Measurements from ENCODE around the gene MUC13.

Gene MUC13

DNA sequence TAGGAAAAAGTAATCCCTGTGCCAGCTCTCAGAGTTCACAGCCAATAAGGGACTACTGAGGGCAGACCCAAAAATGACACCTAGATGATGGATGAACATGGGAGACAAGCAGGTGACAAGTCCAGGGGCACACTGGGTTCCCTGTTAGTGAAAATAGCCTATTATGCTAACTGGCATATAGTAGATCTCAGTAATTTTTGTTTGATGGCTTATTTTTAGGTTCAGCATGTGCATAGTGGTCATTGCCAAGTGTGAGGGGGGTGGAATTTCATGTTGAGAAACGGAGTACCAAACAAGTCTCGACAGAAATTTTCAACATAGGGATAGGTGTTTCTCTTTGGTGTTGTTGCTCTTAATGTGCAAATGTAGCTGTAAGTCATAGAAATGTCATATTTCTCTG is 41.0 kb downstream of the MUC13 start:
- Histone ChIP-seq H3K9ac (ENCODE audit: low read length) (no peak overlapping the region), H2BK120ac (ENCODE audit: low read depth, low read length) (no peak overlapping the region), H2AK5ac (ENCODE audit: low read length, severe bottlenecking) (no peak overlapping the region), H3K4me2 (ENCODE audit: low read length, poor library complexity, severe bottlenecking) (no peak overlapping the region), H3K79me1 (replicated peaks; ENCODE audit: low read length, poor library complexity, severe bottlenecking) (no peaks in the 10 kb centered on the region), H3K4me1 (ENCODE audit: control insufficient read depth, insufficient read depth, low read depth, low read length) (no peaks in the 10 kb centered on the region), H3K27ac (ENCODE audit: low read length, poor library complexity, severe bottlenecking) (no peak overlapping the region), H3K14ac (ENCODE audit: low read length in 2 of 2) (no peak overlapping the region), H2BK12ac (ENCODE audit: low read length in 2 of 2) (no peak overlapping the region), H3K27me3 (ENCODE audit: control insufficient read depth in 1 of 2, insufficient read depth in 1 of 2, low read length in 2 of 2) (no peaks in the 10 kb centered on the region), H4K8ac (ENCODE audit: low read length) (no peak overlapping the region), H3K36me3 (ENCODE audit: control insufficient read depth in 1 of 2, insufficient read depth in 2 of 2, low read depth in 1 of 2, low read length in 2 of 2) (no peaks in the 10 kb centered on the region), H3K4me3 (ENCODE audit: insufficient read depth in 1 of 2, low read depth in 1 of 2, low read length in 2 of 2) (no peak overlapping the region), H2BK5ac (ENCODE audit: low read depth, low read length, poor library complexity, severe bottlenecking) (no peak overlapping the region), H2BK15ac (ENCODE audit: low read depth, poor library complexity, severe bottlenecking) (no peak overlapping the region), H3K4ac (ENCODE audit: low read depth in 1 of 2, low read length in 2 of 2) (no peak overlapping the region), H4K91ac (ENCODE audit: low read length) (no peak overlapping the region), H3K9me3 (ENCODE audit: control insufficient read depth, low read length) (no peaks in the 10 kb centered on the region), H2AFZ (ENCODE audit: low read depth, low read length) (no peak overlapping the region), H3K18ac (ENCODE audit: low read depth in 1 of 2, low read length in 2 of 2) (no peak overlapping the region), H3K23ac (ENCODE audit: low read length in 2 of 2) (no peak overlapping the region)
- DNase-seq, result no peak
- 97% methylated on average over 2 of the region's 2 CpGs for WGBS

GRCh38 chr3:124890573-124891190 is 43.9 kb downstream of the MUC13 start:
- Histone ChIP-seq H2BK15ac (ENCODE audit: low read depth, poor library complexity, severe bottlenecking) (no peak overlapping the region), H3K9me3 (ENCODE audit: control insufficient read depth, low read length) (no peaks in the 10 kb centered on the region), H3K79me1 (replicated peaks; ENCODE audit: low read length, poor library complexity, severe bottlenecking) (no peaks in the 10 kb centered on the region), H2BK5ac (ENCODE audit: low read depth, low read length, poor library complexity, severe bottlenecking) (no peak overlapping the region), H3K27ac (ENCODE audit: low read length, poor library complexity, severe bottlenecking) (no peak overlapping the region), H3K4me2 (ENCODE audit: low read length, poor library complexity, severe bottlenecking) (no peak overlapping the region), H3K4ac (ENCODE audit: low read depth in 1 of 2, low read length in 2 of 2) (no peak overlapping the region), H3K36me3 (ENCODE audit: control insufficient read depth in 1 of 2, insufficient read depth in 2 of 2, low read depth in 1 of 2, low read length in 2 of 2) (no peaks in the 10 kb centered on the region), H3K4me3 (ENCODE audit: insufficient read depth in 1 of 2, low read depth in 1 of 2, low read length in 2 of 2) (no peak overlapping the region), H3K4me1 (ENCODE audit: control insufficient read depth, insufficient read depth, low read depth, low read length) (peaks cover 4% of the 10 kb centered on the region), H2BK120ac (ENCODE audit: low read depth, low read length) (no peak overlapping the region), H3K27me3 (ENCODE audit: control insufficient read depth in 1 of 2, insufficient read depth in 1 of 2, low read length in 2 of 2) (no peaks in the 10 kb centered on the region), H2AFZ (ENCODE audit: low read depth, low read length) (no peak overlapping the region), H3K23ac (ENCODE audit: low read length in 2 of 2) (no peak overlapping the region), H4K91ac (ENCODE audit: low read length) (no peak overlapping the region), H3K14ac (ENCODE audit: low read length in 2 of 2) (no peak overlapping the region), H4K8ac (ENCODE audit: low read length) (no peak overlapping the region), H3K9ac (ENCODE audit: low read length) (no peak overlapping the region), H2BK12ac (ENCODE audit: low read length in 2 of 2) (no peak overlapping the region), H3K18ac (ENCODE audit: low read depth in 1 of 2, low read length in 2 of 2) (no peak overlapping the region), H2AK5ac (ENCODE audit: low read length, severe bottlenecking) (no peak overlapping the region)
- WGBS, result 88% methylated on average over 3 of the region's 5 CpGs
- DNase-seq, result no peak

- H3K36me3 ChIP-seq (ENCODE audit: control insufficient read depth in 1 of 2, insufficient read depth in 2 of 2, low read depth in 1 of 2, low read length in 2 of 2), result peaks cover 0 to 1% of the 10 kb centered on the region in 2 experiments
- H3K4me1 ChIP-seq (ENCODE audit: control insufficient read depth, insufficient read depth, low read depth, low read length), result peaks cover 11% of the 10 kb centered on the region
- peak overlapping the region in 1 of 2 experiments; percentile 30 for H3K18ac ChIP-seq (ENCODE audit: low read depth in 1 of 2, low read length in 2 of 2)
- H2BK5ac ChIP-seq (ENCODE audit: low read depth, low read length, poor library complexity, severe bottlenecking), result no peak overlapping the region
- peak overlapping the region in 1 of 2 experiments; percentile 70 for H3K14ac ChIP-seq (ENCODE audit: low read length in 2 of 2)
- no peaks in the 10 kb centered on the region for H3K9me3 ChIP-seq (ENCODE audit: control insufficient read depth, low read length)
- DNase-seq, result no peak
- H2AFZ ChIP-seq (ENCODE audit: low read depth, low read length), result no peak overlapping the region
- peak overlapping the region; percentile 4 for H4K8ac ChIP-seq (ENCODE audit: low read length)
- no peak overlapping the region for H3K4me3 ChIP-seq (ENCODE audit: insufficient read depth in 1 of 2, low read depth in 1 of 2, low read length in 2 of 2)
- peak overlapping the region; percentile 49 to 50 for H3K4ac ChIP-seq (ENCODE audit: low read depth in 1 of 2, low read length in 2 of 2)
- H2BK12ac ChIP-seq (ENCODE audit: low read length in 2 of 2), result peak overlapping the region in 1 of 2 experiments; percentile 77
- no peak overlapping the region for H2BK15ac ChIP-seq (ENCODE audit: low read depth, poor library complexity, severe bottlenecking)
- no peak overlapping the region for H3K9ac ChIP-seq (ENCODE audit: low read length)
- peak overlapping the region; percentile 34 for H4K91ac ChIP-seq (ENCODE audit: low read length)
- peak overlapping the region in 1 of 2 experiments; percentile 23 for H3K23ac ChIP-seq (ENCODE audit: low read length in 2 of 2)
- H3K79me1 ChIP-seq (replicated peaks; ENCODE audit: low read length, poor library complexity, severe bottlenecking), result no peaks in the 10 kb centered on the region
- no peak overlapping the region for H3K4me2 ChIP-seq (ENCODE audit: low read length, poor library complexity, severe bottlenecking)
- WGBS, result 54% methylated on average over 6 of the region's 8 CpGs
- peak overlapping the region; percentile 31 for H2AK5ac ChIP-seq (ENCODE audit: low read length, severe bottlenecking)
- no peaks in the 10 kb centered on the region for H3K27me3 ChIP-seq (ENCODE audit: control insufficient read depth in 1 of 2, insufficient read depth in 1 of 2, low read length in 2 of 2)
- H3K27ac ChIP-seq (ENCODE audit: low read length, poor library complexity, severe bottlenecking), result no peak overlapping the region
- H2BK120ac ChIP-seq (ENCODE audit: low read depth, low read length), result no peak overlapping the region
Measured at GRCh38 chr3:124888482-124889441, 45.8 kb downstream of the MUC13 start.

GRCh38 chr3:124887932-124888298 is 46.6 kb downstream of the MUC13 start:
- H3K4me3 ChIP-seq (ENCODE audit: insufficient read depth in 1 of 2, low read depth in 1 of 2, low read length in 2 of 2), result peak overlapping the region in 1 of 2 experiments; percentile 85
- no peak overlapping the region for H2AFZ ChIP-seq (ENCODE audit: low read depth, low read length)
- 84% methylated on average over 11 of the region's 11 CpGs for WGBS

More at GRCh38 chr3:124887932-124888298, 46.6 kb downstream of the MUC13 start:
- Histone ChIP-seq H3K14ac (ENCODE audit: low read length in 2 of 2) (no peak overlapping the region), H3K4me2 (ENCODE audit: low read length, poor library complexity, severe bottlenecking) (peak overlapping the region; percentile 76), H2AK5ac (ENCODE audit: low read length, severe bottlenecking) (no peak overlapping the region), H2BK15ac (ENCODE audit: low read depth, poor library complexity, severe bottlenecking) (peak overlapping the region; percentile 21), H2BK5ac (ENCODE audit: low read depth, low read length, poor library complexity, severe bottlenecking) (no peak overlapping the region), H3K4ac (ENCODE audit: low read depth in 1 of 2, low read length in 2 of 2) (peak overlapping the region in 1 of 2 experiments; percentile 66), H3K79me1 (replicated peaks; ENCODE audit: low read length, poor library complexity, severe bottlenecking) (no peaks in the 10 kb centered on the region), H3K9me3 (ENCODE audit: control insufficient read depth, low read length) (no peaks in the 10 kb centered on the region), H3K27me3 (ENCODE audit: control insufficient read depth in 1 of 2, insufficient read depth in 1 of 2, low read length in 2 of 2) (no peaks in the 10 kb centered on the region), H3K23ac (ENCODE audit: low read length in 2 of 2) (no peak overlapping the region), H4K8ac (ENCODE audit: low read length) (no peak overlapping the region), H3K36me3 (ENCODE audit: control insufficient read depth in 1 of 2, insufficient read depth in 2 of 2, low read depth in 1 of 2, low read length in 2 of 2) (peaks cover 0 to 10% of the 10 kb centered on the region in 2 experiments), H3K18ac (ENCODE audit: low read depth in 1 of 2, low read length in 2 of 2) (peak overlapping the region in 1 of 2 experiments; percentile 99), H2BK120ac (ENCODE audit: low read depth, low read length) (peak overlapping the region; percentile 93), H2BK12ac (ENCODE audit: low read length in 2 of 2) (peak overlapping the region in 1 of 2 experiments; percentile 15), H4K91ac (ENCODE audit: low read length) (no peak overlapping the region), H3K27ac (ENCODE audit: low read length, poor library complexity, severe bottlenecking) (no peak overlapping the region), H3K9ac (ENCODE audit: low read length) (peak overlapping the region; percentile 86), H3K4me1 (ENCODE audit: control insufficient read depth, insufficient read depth, low read depth, low read length) (peaks cover 14% of the 10 kb centered on the region)
- DNase-seq, result no peak
